Activated CD4-positive, alpha-beta T cell treated with anti-CD3 and anti-CD28 coated beads, Interleukin-2, amount 10 ng/mL, durations not matched to agents 7 days and 5 days (primary cell): ENCODE measurements around the gene MAP2K5. TPM values are rescaled to one million over a fixed set of nuclear protein-coding genes. Genes with fewer than 3 reads are reported as not detected.

ENCODE experiments used
- CTCF ChIA-PET: fragments of 350-600 bp; sonication (Branson Sonifier 250); formaldehyde crosslinking; loops from one replicate; lab custom pipeline; 2021; ENCODE audit warnings: antibody characterized with exemption; lab: Charles Lee
- POLR2A ChIA-PET: fragments of 350-600 bp; sonication (Branson Sonifier 250); formaldehyde crosslinking; loops from one replicate; lab custom pipeline; 2021; ENCODE audit warnings: antibody characterized with exemption; lab: Charles Lee
- DNase-seq: peaks from one replicate; pipeline ENCODE4 v3.0.0-alpha.2; 2020
- H3K27ac Mint-ChIP-seq: one replicate; pipeline ENCODE4 v1.8.0; 2021; ENCODE audit warnings: mild to moderate bottlenecking, moderate library complexity, mixed read lengths
- H3K27me3 Mint-ChIP-seq: one replicate; pipeline ENCODE4 v1.8.0; 2021; ENCODE audit warnings: mixed read lengths
- H3K36me3 Mint-ChIP-seq: one replicate; pipeline ENCODE4 v1.8.0; 2021; ENCODE audit warnings: low read depth, mixed read lengths
- H3K4me1 Mint-ChIP-seq: one replicate; pipeline ENCODE4 v1.8.0; 2021; ENCODE audit warnings: mixed read lengths
- H3K4me3 Mint-ChIP-seq: one replicate; pipeline ENCODE4 v1.8.0; 2021; ENCODE audit warnings: mild to moderate bottlenecking, moderate library complexity, mixed read lengths
- H3K9me3 Mint-ChIP-seq: one replicate; pipeline ENCODE4 v1.8.0; 2021; ENCODE audit warnings: mixed read lengths
- total RNA-seq, 2 experiments: library from RNA; stranded (reverse); gene quantifications; one replicate each; pipeline ENCODE4 v1.2.3, GENCODE V29; 2021

The MAP2K5 gene
- total RNA-seq, 2 experiments from 2014 or later: 25.9 to 26.3 TPM

GRCh38 chr15:67732671-67733374 lies 190.3 kb downstream of the MAP2K5 start:
- H3K27me3 Mint-ChIP-seq: no peaks in the 10 kb centered on the region
- H3K27ac Mint-ChIP-seq: no peak overlapping the region
- H3K9me3 Mint-ChIP-seq: no peaks in the 10 kb centered on the region
- no peak overlapping the region for H3K4me3 Mint-ChIP-seq
- CTCF ChIA-PET: interaction anchor here (1.2 kb wide), 1 partner anchor 12 kb away, joined by 4 read pairs; no protein-coding TSS in a partner anchor
- DNase-seq: no peak
- POLR2A ChIA-PET: no interaction called here
- peaks cover 2% of the 10 kb centered on the region for H3K36me3 Mint-ChIP-seq
- H3K4me1 Mint-ChIP-seq: peaks cover 17% of the 10 kb centered on the region

DNA sequence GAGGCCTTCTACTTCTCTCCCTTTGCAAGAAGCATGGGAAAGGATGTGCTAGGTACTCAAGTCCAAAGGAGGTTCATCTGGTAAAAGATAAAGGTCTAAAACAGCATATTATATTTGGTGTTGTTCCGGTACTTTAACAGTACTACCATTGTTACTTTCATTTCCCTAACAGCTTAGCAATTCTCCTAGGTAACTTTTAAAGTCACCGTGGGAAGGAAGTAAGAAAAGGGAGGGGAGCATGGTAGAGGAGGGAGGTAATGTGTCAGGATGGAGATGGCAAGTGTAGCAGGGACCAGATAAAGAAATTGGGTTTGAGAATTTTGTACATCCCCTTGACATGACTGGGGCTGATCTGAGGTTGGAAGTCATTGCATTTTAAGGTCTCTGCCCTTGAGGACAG lies 193.4 kb downstream of the MAP2K5 start:
- Mint-ChIP-seq H3K27ac (no peak overlapping the region), H3K9me3 (no peaks in the 10 kb centered on the region), H3K27me3 (no peaks in the 10 kb centered on the region), H3K36me3 (peaks cover 2% of the 10 kb centered on the region), H3K4me3 (no peak overlapping the region), H3K4me1 (peaks cover 23% of the 10 kb centered on the region)
- POLR2A ChIA-PET: no interaction called here
- DNase-seq: no peak
- CTCF ChIA-PET: no interaction called here

- Mint-ChIP-seq H3K27ac (no peak overlapping the region), H3K4me3 (no peak overlapping the region), H3K36me3 (peaks cover 5% of the 10 kb centered on the region), H3K4me1 (peaks cover 26% of the 10 kb centered on the region), H3K9me3 (no peaks in the 10 kb centered on the region), H3K27me3 (no peaks in the 10 kb centered on the region)
- ChIA-PET POLR2A (no interaction called here), CTCF (no interaction called here)
- no peak for DNase-seq
These were observed 194.3 kb downstream of the MAP2K5 start for GRCh38 chr15:67736810-67737209.

DNA sequence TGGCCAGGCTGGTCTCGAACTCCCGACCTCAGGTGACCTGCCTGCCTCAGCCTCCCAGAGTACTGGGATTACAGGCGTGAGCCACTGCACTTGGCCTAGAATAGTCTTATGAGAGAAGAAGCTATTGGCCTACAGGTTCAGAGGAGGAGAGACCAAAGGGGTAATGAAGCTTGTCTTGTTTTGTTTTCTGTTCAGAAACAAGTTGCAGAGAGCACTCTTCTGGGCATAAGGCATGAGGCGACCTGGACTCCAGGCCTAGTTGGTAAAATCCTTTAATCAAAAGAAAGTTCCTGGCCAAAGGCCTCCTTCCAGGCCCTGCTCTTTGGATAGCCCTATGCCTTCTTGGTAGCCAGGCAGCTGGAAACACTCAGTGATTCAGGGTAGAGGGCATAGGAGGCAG lies 195.6 kb downstream of the MAP2K5 start:
- POLR2A ChIA-PET: interaction anchor here (0.6 kb wide), 1 partner anchor 1702 kb away, joined by 3 read pairs; no protein-coding TSS in a partner anchor
- no peaks in the 10 kb centered on the region for H3K9me3 Mint-ChIP-seq
- H3K36me3 Mint-ChIP-seq: peaks cover 5% of the 10 kb centered on the region
- no peak overlapping the region for H3K27ac Mint-ChIP-seq
- peaks cover 30% of the 10 kb centered on the region for H3K4me1 Mint-ChIP-seq
- H3K4me3 Mint-ChIP-seq: no peak overlapping the region
- no peaks in the 10 kb centered on the region for H3K27me3 Mint-ChIP-seq
- CTCF ChIA-PET: no interaction called here
- DNase-seq: no peak

DNA sequence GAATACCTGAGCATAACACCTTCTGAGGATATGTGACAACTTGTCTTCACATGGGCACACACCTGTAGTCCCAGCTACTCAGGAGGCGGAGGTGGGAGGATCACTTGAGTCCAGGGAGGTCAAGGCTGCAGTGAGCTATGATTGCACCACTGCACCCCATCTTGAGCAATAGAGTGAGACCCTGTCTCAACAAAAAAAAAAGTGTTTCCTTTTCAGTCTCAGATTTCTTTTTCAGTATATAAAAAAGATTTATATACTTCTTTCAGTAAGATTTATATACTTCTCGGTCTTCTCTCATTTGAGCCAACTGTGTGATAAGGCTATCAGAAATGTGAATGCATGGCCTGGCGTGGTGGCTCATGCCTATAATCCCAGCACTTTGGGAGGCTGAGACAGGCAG lies 197.9 kb downstream of the MAP2K5 start:
- Mint-ChIP-seq H3K36me3 (peaks cover 5% of the 10 kb centered on the region), H3K4me1 (peaks cover 47% of the 10 kb centered on the region), H3K27ac (no peak overlapping the region), H3K4me3 (no peak overlapping the region), H3K9me3 (no peaks in the 10 kb centered on the region), H3K27me3 (no peaks in the 10 kb centered on the region)
- CTCF ChIA-PET: no interaction called here
- no peak for DNase-seq
- POLR2A ChIA-PET: no interaction called here

DNA sequence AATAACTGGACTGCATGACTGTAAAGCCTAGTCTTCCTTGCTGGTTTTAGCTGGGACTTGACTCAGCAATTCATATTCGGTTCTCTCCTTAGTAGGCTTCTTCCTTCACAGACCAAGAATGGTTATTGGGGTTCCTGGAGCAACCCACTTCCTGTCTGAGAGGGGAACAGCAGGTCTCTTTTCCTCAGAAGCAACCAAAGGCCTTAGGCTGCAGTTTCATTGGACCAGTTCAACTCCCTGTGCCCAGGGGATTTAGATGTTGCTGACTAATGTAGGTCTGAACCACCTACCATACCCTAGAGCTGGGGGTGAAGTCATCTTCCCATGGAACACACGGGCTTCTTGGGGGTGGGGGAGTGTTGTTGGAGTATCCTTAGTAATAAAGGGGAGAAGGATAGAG lies 198.8 kb downstream of the MAP2K5 start:
- Mint-ChIP-seq H3K36me3 (peaks cover 5% of the 10 kb centered on the region), H3K9me3 (no peaks in the 10 kb centered on the region), H3K27me3 (no peaks in the 10 kb centered on the region), H3K4me1 (peaks cover 48% of the 10 kb centered on the region), H3K27ac (no peak overlapping the region), H3K4me3 (no peak overlapping the region)
- CTCF ChIA-PET: interaction anchor here (0.6 to 1.1 kb wide), 2 partner anchors 17 to 30 kb away, joined by 4 read pairs; no protein-coding TSS in a partner anchor
- POLR2A ChIA-PET: interaction anchor here (0.6 kb wide), 1 partner anchor 394 kb away, joined by 14 read pairs; no protein-coding TSS in a partner anchor
- no peak for DNase-seq

GRCh38 chr15:67743558-67743957 lies 201.1 kb downstream of the MAP2K5 start:
- H3K4me3 Mint-ChIP-seq: no peak overlapping the region
- peaks cover 53% of the 10 kb centered on the region for H3K4me1 Mint-ChIP-seq
- H3K27ac Mint-ChIP-seq: no peak overlapping the region
- peaks cover 6% of the 10 kb centered on the region for H3K36me3 Mint-ChIP-seq
- no peaks in the 10 kb centered on the region for H3K9me3 Mint-ChIP-seq
- ChIA-PET CTCF (interaction anchor here (0.5 kb wide), 1 partner anchor 44 kb away, joined by 3 read pairs; no protein-coding TSS in a partner anchor), POLR2A (no interaction called here)
- H3K27me3 Mint-ChIP-seq: no peaks in the 10 kb centered on the region
- DNase-seq: no peak

DNA sequence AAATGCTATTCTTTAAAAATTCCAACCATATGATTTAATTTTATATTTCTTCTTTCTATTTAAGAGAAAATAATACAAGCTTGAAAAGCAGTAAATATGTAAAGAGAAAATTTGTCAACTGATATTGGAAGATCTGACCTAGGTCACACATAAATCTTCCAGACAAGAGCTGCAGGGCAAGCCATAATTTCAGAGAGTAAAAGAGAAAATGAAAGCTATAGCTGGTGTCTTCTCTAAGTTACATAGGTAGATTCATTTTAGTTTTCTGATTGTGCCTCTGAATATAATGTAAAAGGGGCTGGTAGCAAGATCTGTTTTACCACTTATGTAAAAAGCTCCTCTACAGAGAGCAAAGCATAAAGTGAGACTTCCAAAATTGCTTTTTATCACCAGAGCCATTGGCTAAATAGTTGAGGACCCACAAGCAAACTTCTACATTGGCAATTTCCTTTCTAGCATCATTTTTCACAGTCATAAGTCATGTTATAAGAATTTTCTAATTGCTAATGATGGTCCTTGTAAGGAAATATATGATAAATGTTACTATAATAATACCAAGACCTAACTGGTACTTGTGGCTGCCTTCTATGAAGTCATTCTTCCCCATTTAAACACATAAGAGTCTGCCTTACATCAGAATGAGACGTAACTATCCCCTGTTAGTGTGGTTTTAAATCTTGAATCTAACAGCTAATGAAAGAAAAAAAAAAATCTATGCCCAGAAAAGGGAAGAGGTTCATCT lies 202.0 kb downstream of the MAP2K5 start:
- POLR2A ChIA-PET: no interaction called here
- Mint-ChIP-seq H3K36me3 (peaks cover 7% of the 10 kb centered on the region), H3K4me3 (no peak overlapping the region), H3K9me3 (no peaks in the 10 kb centered on the region), H3K4me1 (peaks cover 53% of the 10 kb centered on the region), H3K27ac (peak overlapping the region; percentile 73), H3K27me3 (no peaks in the 10 kb centered on the region)
- DNase-seq: no peak
- CTCF ChIA-PET: interaction anchor here (1.0 kb wide), 1 partner anchor 11 kb away, joined by 4 read pairs; no protein-coding TSS in a partner anchor

- Mint-ChIP-seq H3K36me3 (peaks cover 9% of the 10 kb centered on the region), H3K27me3 (no peaks in the 10 kb centered on the region), H3K4me1 (peaks cover 51% of the 10 kb centered on the region), H3K27ac (peak overlapping the region; percentile 52), H3K9me3 (no peaks in the 10 kb centered on the region), H3K4me3 (no peak overlapping the region)
- ChIA-PET CTCF (no interaction called here), POLR2A (no interaction called here)
- no peak for DNase-seq
These were observed 202.8 kb downstream of the MAP2K5 start for GRCh38 chr15:67745073-67746006.

GRCh38 chr15:67746022-67746421 lies 203.5 kb downstream of the MAP2K5 start:
- ChIA-PET POLR2A (interaction anchor here (0.7 kb wide), 1 partner anchor 95 kb away, joined by 3 read pairs; no protein-coding TSS in a partner anchor), CTCF (no interaction called here)
- Mint-ChIP-seq H3K9me3 (no peaks in the 10 kb centered on the region), H3K36me3 (peaks cover 8% of the 10 kb centered on the region), H3K27ac (peak overlapping the region; percentile 20), H3K27me3 (no peaks in the 10 kb centered on the region), H3K4me3 (no peak overlapping the region), H3K4me1 (peaks cover 45% of the 10 kb centered on the region)
- DNase-seq: no peak

DNA sequence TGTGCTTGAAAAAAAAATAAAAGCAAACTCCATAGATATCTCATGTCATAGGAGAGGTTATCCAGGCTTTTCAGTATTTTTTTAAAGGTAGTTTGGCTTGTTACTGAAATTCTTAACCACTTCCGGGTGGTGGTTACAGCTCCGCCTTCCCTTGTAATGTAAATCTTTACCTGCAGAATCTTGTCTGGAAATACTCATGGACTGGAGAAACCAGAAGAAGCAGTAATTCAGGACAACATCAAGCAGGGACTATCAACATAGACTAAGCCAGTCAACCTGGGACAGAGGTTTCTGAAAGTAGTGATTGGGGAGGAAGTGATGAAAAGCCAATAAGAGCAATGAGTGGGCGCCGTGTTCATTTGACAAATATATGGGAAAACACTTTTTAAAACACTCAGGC lies 203.9 kb downstream of the MAP2K5 start:
- peaks cover 41% of the 10 kb centered on the region for H3K4me1 Mint-ChIP-seq
- no peak overlapping the region for H3K4me3 Mint-ChIP-seq
- H3K36me3 Mint-ChIP-seq: peaks cover 7% of the 10 kb centered on the region
- DNase-seq: peak; percentile 24
- ChIA-PET CTCF (interaction anchor here (0.9 kb wide), 1 partner anchor 11 kb away, joined by 3 read pairs; no protein-coding TSS in a partner anchor), POLR2A (interaction anchor here (0.7 kb wide), 1 partner anchor 95 kb away, joined by 3 read pairs; no protein-coding TSS in a partner anchor)
- peak overlapping the region; percentile 20 for H3K27ac Mint-ChIP-seq
- H3K27me3 Mint-ChIP-seq: no peaks in the 10 kb centered on the region
- no peaks in the 10 kb centered on the region for H3K9me3 Mint-ChIP-seq

DNA sequence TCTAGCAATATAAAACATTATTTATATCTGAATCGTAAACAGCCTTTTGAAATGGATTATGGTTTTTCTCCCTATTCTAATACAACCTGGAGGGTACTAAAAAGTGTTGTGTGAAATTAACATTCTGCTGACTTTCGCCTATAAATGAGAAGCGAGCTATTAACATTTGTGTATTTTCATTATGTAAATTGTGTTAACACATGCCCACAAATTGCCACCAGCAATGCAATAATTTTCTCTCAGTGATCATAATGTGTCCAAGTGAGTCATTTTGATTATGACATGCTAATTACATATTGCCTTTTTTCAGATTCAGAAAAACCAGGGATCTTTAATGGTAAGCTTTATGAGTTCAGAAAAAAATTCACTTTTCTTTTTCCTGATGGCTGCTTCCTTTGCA lies 205.4 kb downstream of the MAP2K5 start:
- Mint-ChIP-seq H3K36me3 (peaks cover 7% of the 10 kb centered on the region), H3K4me3 (no peak overlapping the region), H3K27me3 (no peaks in the 10 kb centered on the region), H3K9me3 (no peaks in the 10 kb centered on the region), H3K27ac (no peak overlapping the region), H3K4me1 (peaks cover 37% of the 10 kb centered on the region)
- ChIA-PET POLR2A (no interaction called here), CTCF (no interaction called here)
- no peak for DNase-seq
